ENCODE measurements around the gene MRPL54.
A peak's percentile ranks its signal among the peaks of the same experiment; 100 is the strongest.

The MRPL54 gene

DNA sequence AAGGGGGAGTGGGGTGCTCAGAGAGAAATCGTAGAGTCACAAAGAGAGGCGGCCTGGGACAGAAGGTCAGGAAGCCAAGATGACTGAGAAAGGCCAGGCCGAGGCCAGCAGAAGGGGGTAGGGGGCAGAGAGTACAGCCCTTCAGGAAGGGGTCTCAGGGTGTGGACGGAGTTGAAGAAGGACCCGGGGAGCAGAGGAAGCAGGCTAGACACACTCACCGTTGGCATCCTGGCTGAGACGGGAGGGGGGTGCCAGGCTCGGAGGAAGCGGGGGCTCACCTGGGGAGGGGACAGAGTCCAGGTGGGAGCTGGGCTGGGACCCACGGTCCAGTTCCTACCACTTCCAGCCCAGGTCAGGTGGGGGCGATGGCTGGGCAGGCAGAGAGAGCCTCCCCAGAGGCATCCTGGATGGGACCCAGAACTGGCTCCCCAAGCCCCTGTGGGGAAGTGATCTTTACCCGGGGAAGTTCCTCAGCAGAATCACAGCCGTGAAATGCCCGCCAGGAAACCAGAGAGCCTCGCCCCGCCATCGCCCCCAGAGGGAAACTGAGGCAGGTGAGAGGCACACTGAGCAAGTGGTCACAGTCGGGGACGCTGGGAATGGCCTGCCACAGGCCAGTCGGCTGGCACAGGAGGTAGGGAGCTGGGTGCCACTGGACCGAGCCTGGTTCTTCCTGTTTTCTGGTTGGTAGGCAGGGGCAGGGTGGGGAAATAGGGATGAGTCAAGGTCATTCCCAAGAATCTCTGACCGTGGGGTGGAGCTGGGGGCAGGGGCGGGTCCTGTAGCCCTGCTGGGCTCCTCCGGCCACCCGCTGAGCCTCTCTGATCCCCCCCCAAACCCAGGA is 22.3 kb downstream of the MRPL54 start:
- TF ChIP-seq, protein P1, sequence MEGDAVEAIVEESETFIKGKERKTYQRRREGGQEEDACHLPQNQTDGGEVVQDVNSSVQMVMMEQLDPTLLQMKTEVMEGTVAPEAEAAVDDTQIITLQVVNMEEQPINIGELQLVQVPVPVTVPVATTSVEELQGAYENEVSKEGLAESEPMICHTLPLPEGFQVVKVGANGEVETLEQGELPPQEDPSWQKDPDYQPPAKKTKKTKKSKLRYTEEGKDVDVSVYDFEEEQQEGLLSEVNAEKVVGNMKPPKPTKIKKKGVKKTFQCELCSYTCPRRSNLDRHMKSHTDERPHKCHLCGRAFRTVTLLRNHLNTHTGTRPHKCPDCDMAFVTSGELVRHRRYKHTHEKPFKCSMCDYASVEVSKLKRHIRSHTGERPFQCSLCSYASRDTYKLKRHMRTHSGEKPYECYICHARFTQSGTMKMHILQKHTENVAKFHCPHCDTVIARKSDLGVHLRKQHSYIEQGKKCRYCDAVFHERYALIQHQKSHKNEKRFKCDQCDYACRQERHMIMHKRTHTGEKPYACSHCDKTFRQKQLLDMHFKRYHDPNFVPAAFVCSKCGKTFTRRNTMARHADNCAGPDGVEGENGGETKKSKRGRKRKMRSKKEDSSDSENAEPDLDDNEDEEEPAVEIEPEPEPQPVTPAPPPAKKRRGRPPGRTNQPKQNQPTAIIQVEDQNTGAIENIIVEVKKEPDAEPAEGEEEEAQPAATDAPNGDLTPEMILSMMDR (conservative IDR thresholded peaks at IDR 0.05): no peak

DNA sequence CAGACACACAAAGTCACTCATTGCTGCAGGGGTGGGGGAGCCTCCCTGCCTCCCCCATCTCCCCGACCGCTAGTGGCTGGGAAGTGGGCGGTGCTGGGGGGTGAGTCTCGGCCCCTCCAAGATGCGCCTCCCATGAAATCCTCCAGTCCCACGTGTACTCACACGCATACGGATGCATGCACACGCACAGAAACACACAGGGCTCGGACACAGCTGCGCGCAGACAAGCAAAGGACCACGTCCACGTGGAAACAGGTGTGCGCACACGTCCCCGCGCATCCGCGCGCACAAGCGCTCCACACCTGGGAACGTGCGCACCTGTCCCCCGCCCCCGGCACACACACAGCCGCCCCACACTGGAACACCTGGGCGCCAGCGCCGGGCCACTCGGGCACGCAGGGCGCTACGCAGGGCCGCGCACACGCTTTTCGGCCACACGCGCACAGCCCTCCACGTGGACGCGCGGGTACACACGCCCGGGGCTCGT is 23.0 kb downstream of the MRPL54 start:
- peak overlapping the region; percentile 74 for H3K27ac ChIP-seq
- TF ChIP-seq, protein P1 (conservative IDR thresholded peaks at IDR 0.05): no peak

More for the DNA sequence above, 22.3 kb downstream of the MRPL54 start:
- H3K27ac ChIP-seq: peak overlapping the region; percentile 74

DNA sequence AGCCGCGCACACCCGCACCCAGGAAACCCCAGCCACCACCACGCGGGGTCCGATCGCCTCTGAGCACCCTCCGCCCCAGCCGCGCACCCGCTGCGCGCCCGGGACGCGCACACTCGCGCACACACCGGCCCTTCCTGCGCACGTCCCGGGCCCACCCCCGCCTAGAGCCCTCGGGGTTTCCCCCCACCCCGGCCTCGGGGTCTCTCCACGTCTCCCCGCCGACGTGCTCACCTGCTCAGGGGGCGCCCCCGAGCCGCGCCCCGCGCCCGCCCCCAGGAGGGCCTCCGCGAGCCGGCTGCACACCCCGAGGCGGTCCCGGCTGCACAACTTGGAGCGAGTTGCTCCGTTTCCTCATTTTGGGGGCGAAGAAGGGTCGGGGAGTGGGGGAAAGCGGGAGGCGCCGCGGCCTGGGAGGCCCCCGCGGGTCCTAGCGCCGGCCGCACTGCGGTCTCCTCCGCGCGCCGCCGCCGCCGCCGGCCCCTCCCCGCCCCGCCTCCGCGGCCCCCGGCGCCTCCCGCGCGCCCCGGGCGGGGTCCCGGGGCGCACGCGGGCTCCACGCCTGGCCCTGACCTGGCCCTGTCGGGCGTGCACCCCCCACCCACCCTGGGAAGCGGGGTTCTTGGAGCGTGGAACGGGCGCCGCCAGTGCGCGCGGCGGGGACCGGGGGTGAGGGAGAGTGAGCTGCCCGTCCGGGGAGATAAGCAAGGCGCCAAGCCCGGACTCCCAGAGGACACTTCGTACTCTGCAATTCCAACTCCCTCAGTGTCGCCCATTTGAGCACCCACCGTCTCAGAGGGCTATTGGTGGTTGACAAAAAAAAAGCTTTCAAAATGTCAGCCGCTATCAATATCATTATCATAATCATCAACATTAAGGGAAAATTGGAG is 23.7 kb downstream of the MRPL54 start, which contains the start of gene MATK:
Gene MATK (minus strand): TSS at position 444 of the 887 bp plus-strand sequence. CDS start 1,246 bp downstream, outside the sequence.
- TF ChIP-seq, protein P1 (conservative IDR thresholded peaks at IDR 0.05): no peak
- peak within 1 kb of the TSS; percentile 74 for H3K27ac ChIP-seq

DNA sequence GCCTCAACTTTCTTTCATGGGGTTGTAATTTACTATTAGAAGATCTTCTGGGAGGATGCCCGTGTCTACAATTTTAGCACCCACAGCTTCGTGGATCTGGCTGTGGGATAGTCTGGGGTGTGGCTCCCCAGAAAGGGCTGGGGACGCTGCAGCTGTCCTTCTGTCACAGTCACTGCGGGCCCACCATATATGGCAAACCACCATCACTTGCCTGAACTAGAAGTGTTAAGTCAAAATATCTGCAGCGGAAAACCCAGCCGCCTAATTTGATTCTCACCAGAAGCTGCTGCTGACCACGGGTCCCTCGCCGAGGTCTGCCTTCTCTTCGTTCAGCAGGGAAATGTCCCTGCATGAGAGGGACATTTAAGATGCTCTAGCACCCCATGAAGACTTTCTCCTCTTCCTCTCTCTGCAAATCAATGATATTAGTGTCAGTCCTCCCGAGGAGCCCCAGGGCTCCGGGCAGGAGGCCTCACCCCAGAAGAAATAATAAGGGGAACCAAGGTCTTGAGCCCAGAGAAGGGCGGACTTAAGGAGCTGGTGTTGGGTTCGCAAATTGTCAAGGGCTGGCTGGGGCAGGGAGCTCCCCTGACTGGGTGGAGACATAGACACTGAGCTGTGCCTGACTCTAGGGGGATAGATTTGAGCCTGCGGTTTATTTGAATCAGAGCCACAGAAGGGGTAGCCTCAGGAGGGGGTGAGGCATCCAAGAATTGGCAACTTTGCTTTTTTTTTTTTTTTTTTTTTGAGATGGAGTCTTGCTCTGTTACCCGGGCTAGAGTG is 26.7 kb downstream of the MRPL54 start:
- no peak overlapping the region for H3K27ac ChIP-seq
- TF ChIP-seq, protein P1 (conservative IDR thresholded peaks at IDR 0.05): no peak

DNA sequence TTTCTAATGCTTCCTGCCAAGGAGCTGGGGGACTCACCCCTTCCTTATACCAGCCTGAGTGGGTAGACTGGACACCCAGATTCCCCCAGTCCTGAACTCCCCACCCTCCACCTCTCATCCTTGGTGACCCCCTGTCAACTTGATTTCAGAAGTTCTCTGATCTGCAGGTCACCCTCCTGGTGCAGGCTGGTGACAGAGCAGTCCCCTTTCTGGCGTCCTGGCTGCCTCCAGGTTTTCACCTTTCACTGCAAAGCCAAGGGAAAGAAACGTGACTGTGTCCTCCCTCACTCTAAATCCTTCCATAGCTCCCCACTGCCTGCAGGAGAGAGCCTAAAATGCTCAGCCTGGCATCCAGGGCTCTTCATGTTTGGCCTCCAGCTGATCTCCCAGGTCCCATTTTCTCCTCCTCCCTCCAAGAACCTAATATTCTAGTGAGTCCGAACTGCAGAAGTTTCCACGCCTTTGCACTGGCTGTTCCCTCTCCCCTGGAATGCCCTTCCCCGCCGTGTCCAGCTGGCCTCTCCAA is 27.8 kb downstream of the MRPL54 start:
- no peak overlapping the region for H3K27ac ChIP-seq
- TF ChIP-seq, protein P1 (conservative IDR thresholded peaks at IDR 0.05): no peak

DNA sequence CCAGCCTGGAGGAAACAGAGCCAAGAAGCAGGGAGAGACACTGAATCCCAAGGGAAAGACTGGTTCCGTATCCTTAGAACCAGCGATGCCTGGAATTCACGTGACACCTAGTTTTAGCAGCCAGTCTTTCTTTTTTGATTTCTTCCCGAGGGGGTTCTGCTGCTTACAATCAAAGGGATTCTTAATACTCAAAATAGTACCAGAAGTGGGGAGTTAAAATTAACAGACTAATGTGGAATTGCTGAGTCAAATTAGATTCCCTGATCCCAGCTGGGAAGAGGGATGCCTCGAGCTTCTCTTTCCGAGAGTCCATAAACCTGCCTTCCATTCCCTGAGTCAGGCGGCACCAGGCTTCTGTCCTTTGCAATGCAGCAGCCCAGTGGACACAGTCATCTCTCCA is 28.5 kb downstream of the MRPL54 start:
- no peak overlapping the region for H3K27ac ChIP-seq
- TF ChIP-seq, protein P1 (conservative IDR thresholded peaks at IDR 0.05): no peak

Data from VCaP (cell line).